Measurements from ENCODE around the gene CCDC142. TPM values are rescaled to one million over a fixed set of nuclear protein-coding genes. Genes with fewer than 3 reads are reported as not detected.

The CCDC142 gene
- total RNA-seq, 4 donors from 2014 or later, result 13.6 to 58.7 (median 31.3) TPM

- no peak for DNase-seq
- peaks cover 33 to 42% of the 10 kb centered on the region in 2 donors for H3K4me1 ChIP-seq
- TF ChIP-seq CTCF (IDR thresholded peaks at IDR 0.05) (no peak), POLR2A (IDR thresholded peaks at IDR 0.05) (peak in 1 of 2 donors; percentile 4)
- H3K27ac ChIP-seq, result peak overlapping the region; percentile 42 to 60 (median 46)
- H3K4me3 ChIP-seq (replicated peaks in 1 of 3), result peak overlapping the region in 1 of 3 donors; percentile 29
- intact Hi-C loops (cut with DNase I), result no loop called here
- peaks cover 11 to 12% of the 10 kb centered on the region in 2 donors for H3K36me3 ChIP-seq
- H3K9me3 ChIP-seq, result no peaks in the 10 kb centered on the region
- 50 to 55% methylated on average over 41 to 45 of the region's 45 CpGs for WGBS, 2 donors
- H3K27me3 ChIP-seq, result peaks cover 7% of the 10 kb centered on the region
Observed at GRCh38 chr2:74503506-74504475, 21.0 kb upstream of the CCDC142 start.

GRCh38 chr2:74502720-74503505 lies 20.1 kb upstream of the CCDC142 start:
- peaks cover 7% of the 10 kb centered on the region for H3K27me3 ChIP-seq
- intact Hi-C loops (cut with DNase I), result no loop called here

GRCh38 chr2:74502147-74502719 lies 19.4 kb upstream of the CCDC142 start:
- 23 to 25% methylated on average over 25 to 27 of the region's 32 CpGs for WGBS, 2 donors
- no peak for TF ChIP-seq CTCF (IDR thresholded peaks at IDR 0.05)
- no peak for TF ChIP-seq POLR2A (IDR thresholded peaks at IDR 0.05)
- Histone ChIP-seq H3K4me3 (replicated peaks in 1 of 3) (peak overlapping the region in 1 of 3 donors; percentile 29), H3K4me1 (peaks cover 45 to 51% of the 10 kb centered on the region in 2 donors), H3K9me3 (no peaks in the 10 kb centered on the region), H3K36me3 (peaks cover 11 to 12% of the 10 kb centered on the region in 2 donors), H3K27me3 (peaks cover 7% of the 10 kb centered on the region), H3K27ac (peak overlapping the region in 2 of 3 donors; percentile 46 to 60)
- no peak for DNase-seq
- intact Hi-C loops (cut with DNase I), result no loop called here

More at GRCh38 chr2:74502720-74503505, 20.1 kb upstream of the CCDC142 start:
- Histone ChIP-seq H3K36me3 (peaks cover 11 to 12% of the 10 kb centered on the region in 2 donors), H3K4me1 (peaks cover 39 to 45% of the 10 kb centered on the region in 2 donors), H3K9me3 (no peaks in the 10 kb centered on the region), H3K27ac (peak overlapping the region in 2 of 3 donors; percentile 46 to 60), H3K4me3 (replicated peaks in 1 of 3) (peak overlapping the region in 1 of 3 donors; percentile 29)
- DNase-seq, result peak; percentile 60 to 68
- no peak for TF ChIP-seq CTCF (IDR thresholded peaks at IDR 0.05)
- TF ChIP-seq POLR2A (IDR thresholded peaks at IDR 0.05), result peak in 1 of 2 donors; percentile 39
- WGBS, 2 donors, result 0 to 7% methylated on average over 7 to 24 of the region's 67 CpGs

- no peak for TF ChIP-seq POLR2A (IDR thresholded peaks at IDR 0.05)
- Histone ChIP-seq H3K4me1 (peaks cover 40 to 48% of the 10 kb centered on the region in 2 donors), H3K27me3 (peaks cover 7% of the 10 kb centered on the region)
Observed at GRCh38 chr2:74501335-74502071, 18.7 kb upstream of the CCDC142 start.

More at GRCh38 chr2:74501335-74502071, 18.7 kb upstream of the CCDC142 start:
- DNase-seq, result no peak
- Histone ChIP-seq H3K36me3 (peaks cover 11 to 12% of the 10 kb centered on the region in 2 donors), H3K9me3 (no peaks in the 10 kb centered on the region), H3K27ac (no peak overlapping the region), H3K4me3 (replicated peaks in 1 of 3) (no peak overlapping the region)
- 76 to 78% methylated on average over 18 of the region's 18 CpGs for WGBS, 2 donors
- intact Hi-C loops (cut with DNase I), result no loop called here

Data from thyroid gland (tissue), 4 donors.